Astrocyte (in vitro differentiated cells and primary cell): Measurements from ENCODE around the gene PDCD1.

ENCODE experiments used
- EZH2 ChIP-seq: IDR thresholded peaks from 2 replicates; pipeline ENCODE4 v1.6.1; 2012; ENCODE audit warnings: mild to moderate bottlenecking, low read length, inconsistent platforms; ENCODE audit not compliant: insufficient read depth
- TF ChIP-seq, protein P1 (sequence below): IDR thresholded peaks from 2 replicates; pipeline ENCODE4 v1.5.1; 2011; ENCODE audit warnings: low read depth, mild to moderate bottlenecking, inconsistent platforms, low read length, moderate library complexity; ENCODE audit not compliant: insufficient read depth

DNA sequence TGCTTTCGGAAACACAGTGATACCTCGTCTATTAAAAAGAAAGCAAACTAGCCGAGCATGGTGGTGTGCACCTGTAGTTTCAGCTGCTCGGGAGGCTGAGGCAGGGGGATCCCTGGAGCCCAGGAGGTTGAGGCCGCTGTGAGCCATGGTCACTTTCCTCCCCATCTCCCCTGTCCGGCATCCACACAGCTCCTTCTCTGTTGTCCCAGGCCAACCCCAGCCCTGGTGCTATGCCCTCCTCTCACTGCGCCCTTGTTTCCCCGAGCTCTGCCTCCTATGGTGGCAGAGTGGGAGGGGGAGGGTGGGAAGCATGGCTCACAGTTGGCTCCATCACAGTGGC lies 26.2 kb upstream of the PDCD1 start:
- TF ChIP-seq, protein P1, sequence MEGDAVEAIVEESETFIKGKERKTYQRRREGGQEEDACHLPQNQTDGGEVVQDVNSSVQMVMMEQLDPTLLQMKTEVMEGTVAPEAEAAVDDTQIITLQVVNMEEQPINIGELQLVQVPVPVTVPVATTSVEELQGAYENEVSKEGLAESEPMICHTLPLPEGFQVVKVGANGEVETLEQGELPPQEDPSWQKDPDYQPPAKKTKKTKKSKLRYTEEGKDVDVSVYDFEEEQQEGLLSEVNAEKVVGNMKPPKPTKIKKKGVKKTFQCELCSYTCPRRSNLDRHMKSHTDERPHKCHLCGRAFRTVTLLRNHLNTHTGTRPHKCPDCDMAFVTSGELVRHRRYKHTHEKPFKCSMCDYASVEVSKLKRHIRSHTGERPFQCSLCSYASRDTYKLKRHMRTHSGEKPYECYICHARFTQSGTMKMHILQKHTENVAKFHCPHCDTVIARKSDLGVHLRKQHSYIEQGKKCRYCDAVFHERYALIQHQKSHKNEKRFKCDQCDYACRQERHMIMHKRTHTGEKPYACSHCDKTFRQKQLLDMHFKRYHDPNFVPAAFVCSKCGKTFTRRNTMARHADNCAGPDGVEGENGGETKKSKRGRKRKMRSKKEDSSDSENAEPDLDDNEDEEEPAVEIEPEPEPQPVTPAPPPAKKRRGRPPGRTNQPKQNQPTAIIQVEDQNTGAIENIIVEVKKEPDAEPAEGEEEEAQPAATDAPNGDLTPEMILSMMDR, result no peak
- TF ChIP-seq EZH2, result no peak
